NCI-H510A treated with DMSO at 0.1 percent for 48 hours (cell line): ENCODE results near the gene ZBTB17.
"Not testable (repeated sequence)": the region's sequence is repeated elsewhere in the genome, so short reads cannot be mapped to it uniquely, and the experiment has no call there.

ENCODE experiments used
- DNase-seq: peaks from one replicate; lab custom pipeline; 2025; lab: John Stamatoyannopoulos, UW

The ZBTB17 gene

DNA sequence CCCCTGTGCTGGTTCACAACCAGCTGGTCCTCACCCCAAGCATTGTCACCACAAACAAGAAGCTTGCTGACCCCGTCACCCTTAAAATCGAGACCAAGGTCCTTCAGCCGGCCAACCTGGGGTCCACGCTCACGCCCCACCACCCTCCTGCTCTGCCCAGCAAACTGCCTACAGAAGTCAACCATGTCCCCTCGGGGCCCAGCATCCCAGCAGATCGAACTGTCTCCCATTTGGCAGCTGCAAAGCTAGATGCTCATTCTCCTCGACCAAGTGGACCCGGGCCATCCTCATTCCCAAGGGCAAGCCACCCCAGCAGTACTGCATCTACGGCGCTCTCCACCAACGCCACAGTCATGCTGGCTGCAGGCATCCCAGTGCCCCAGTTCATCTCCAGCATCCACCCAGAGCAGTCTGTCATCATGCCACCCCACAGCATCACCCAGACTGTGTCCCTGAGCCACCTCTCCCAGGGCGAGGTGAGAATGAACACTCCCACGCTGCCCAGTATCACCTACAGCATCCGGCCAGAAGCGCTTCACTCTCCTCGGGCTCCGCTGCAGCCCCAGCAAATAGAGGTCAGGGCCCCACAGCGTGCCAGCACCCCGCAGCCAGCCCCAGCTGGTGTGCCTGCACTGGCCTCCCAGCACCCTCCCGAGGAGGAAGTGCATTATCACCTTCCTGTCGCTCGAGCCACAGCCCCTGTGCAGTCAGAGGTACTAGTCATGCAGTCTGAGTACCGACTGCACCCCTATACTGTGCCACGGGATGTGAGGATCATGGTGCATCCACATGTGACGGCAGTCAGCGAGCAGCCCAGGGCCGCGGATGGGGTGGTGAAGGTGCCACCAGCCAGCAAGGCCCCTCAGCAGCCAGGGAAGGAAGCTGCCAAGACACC is 40.6 kb downstream of the ZBTB17 start:
- DNase-seq = no peak

- no peak for DNase-seq
These were observed 41.5 kb downstream of the ZBTB17 start for GRCh38 chr1:15934211-15935055.

- DNase-seq = no peak
These were observed 42.2 kb downstream of the ZBTB17 start for GRCh38 chr1:15933684-15934083.

DNA sequence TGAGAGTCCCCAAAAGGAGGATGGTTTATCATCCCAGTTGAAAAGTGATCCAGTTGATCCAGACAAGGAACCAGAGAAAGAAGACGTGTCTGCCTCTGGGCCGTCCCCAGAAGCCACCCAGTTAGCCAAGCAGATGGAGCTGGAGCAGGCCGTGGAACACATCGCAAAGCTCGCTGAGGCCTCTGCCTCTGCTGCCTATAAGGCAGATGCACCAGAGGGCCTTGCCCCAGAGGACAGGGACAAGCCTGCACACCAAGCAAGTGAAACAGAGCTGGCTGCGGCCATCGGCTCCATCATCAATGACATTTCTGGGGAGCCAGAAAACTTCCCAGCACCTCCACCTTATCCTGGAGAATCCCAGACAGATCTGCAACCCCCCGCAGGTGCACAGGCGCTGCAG is 43.3 kb downstream of the ZBTB17 start:
- DNase-seq = no peak

DNA sequence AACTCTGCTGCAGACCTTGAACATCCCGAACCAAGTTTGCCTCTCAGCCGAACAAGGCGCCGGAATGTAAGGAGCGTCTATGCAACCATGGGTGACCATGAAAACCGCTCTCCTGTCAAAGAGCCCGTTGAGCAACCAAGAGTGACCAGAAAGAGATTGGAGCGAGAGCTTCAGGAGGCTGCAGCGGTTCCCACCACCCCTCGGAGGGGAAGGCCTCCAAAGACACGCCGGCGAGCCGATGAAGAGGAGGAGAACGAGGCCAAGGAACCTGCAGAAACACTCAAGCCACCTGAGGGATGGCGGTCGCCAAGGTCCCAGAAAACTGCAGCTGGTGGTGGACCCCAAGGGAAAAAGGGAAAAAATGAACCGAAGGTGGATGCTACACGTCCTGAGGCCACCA is 44.0 kb downstream of the ZBTB17 start:
- no peak for DNase-seq

GRCh38 chr1:15931401-15931800 is 44.5 kb downstream of the ZBTB17 start:
- no peak for DNase-seq

- no peak for DNase-seq
These were observed 46.6 kb downstream of the ZBTB17 start for GRCh38 chr1:15928971-15929965.

- not testable (repeated sequence) for DNase-seq
These were observed 49.5 kb downstream of the ZBTB17 start for GRCh38 chr1:15926448-15926847.

GRCh38 chr1:15923241-15923640 is 52.7 kb downstream of the ZBTB17 start:
- DNase-seq = no peak

DNA sequence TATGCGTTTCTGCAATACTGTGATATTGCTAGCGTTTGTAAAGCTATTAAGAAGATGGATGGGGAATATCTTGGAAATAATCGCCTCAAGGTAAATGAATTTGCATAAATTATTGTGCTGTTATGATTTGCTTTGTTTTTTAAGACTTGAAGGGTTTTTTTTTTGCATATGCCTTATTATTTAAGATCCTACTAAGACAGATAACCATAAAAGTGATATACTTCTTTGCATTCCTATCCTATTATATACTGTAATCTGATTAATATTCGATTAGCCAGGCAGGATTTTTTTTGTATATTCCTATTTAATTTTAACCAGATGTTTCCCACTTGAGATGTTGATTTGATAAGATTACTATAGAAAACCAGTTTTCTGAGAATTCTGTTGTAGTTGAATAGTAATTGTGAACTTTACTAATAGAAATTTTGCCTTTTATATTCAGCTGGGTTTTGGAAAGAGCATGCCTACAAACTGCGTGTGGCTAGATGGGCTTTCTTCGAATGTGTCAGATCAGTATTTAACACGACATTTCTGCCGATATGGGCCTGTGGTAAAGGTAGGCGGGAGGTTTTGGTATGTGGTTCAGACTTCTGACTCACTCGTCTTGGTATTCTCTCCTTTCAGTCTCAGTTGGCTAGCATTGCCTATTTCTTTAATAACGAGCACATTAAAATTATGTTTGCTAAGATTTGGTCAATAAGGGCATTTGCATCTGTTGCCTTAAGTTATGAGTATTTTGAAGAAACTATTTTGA is 56.8 kb downstream of the ZBTB17 start:
- DNase-seq = no peak

DNA sequence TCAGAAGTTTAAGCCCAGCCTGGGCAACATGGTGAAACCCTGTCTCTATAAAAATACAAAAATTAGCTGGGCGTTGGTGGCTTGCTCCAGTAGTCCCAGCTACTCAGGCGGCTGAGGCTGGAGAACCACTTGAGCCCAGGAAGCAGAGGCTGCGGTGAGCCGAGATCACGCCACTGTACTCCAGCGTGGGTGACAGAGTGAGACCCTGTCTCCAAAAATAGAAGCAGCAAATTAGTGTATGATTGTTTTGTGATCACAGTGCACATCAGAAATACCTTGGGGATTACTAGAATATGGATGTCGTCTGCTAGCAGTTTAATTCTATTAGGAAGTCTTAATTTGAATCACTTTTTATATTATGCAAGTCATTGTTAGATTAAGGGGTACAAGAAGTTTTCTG is 59.0 kb downstream of the ZBTB17 start:
- peak; percentile 26 for DNase-seq

- DNase-seq = no peak
These were observed 59.5 kb downstream of the ZBTB17 start for GRCh38 chr1:15916417-15916816.

- DNase-seq = no peak
These were observed 59.9 kb downstream of the ZBTB17 start for GRCh38 chr1:15915991-15916390.

- DNase-seq = not testable (repeated sequence)
These were observed 62.3 kb downstream of the ZBTB17 start for GRCh38 chr1:15913607-15914006.

- DNase-seq = no peak
These were observed 64.0 kb downstream of the ZBTB17 start for GRCh38 chr1:15911927-15912326.

GRCh38 chr1:15911141-15911540 is 64.8 kb downstream of the ZBTB17 start:
- DNase-seq = no peak

- DNase-seq = no peak
These were observed 67.3 kb downstream of the ZBTB17 start for GRCh38 chr1:15908597-15908996.

DNA sequence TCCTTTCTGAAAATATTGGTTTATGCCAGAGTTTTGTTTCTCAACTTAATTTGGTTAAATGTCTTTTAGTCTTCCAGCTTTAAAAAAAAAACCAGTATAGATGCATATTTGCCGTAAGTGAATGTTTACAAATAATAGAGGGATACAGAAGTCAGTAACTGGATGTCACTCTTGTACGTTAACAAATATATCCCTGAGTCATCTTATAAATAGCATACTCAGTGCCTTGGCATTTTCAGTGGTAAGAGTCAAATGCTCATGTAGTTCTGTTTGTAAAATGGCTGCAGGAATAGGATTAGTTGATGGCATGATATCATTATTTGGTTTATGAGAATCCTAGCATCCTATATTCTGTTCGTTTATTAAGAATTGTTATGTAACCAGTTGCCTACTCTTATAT is 73.0 kb downstream of the ZBTB17 start:
- DNase-seq = no peak

- DNase-seq = no peak
These were observed 75.1 kb downstream of the ZBTB17 start for GRCh38 chr1:15900662-15901279.

DNA sequence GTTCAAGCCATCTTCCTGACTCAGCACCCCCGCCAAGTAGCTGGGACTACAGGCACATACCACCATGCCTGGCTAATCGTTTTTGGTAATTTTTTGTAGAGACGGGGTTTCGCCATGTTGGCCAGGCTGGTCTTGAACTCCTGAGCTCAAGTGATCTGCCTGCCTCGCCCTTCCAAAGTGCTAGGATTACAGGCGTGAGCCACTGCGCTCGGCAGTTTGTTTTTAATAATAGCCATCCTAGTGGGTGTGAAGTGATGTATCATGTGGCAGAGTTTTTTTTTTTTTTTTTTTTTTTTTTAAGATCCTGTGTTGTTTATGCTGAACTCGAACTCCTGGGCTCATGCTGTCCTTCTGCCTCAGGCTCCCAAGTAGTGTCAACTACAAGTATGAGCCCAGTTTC is 76.6 kb downstream of the ZBTB17 start:
- DNase-seq = no peak
